Medulla oblongata (tissue), 1 donor: Measurements from ENCODE around the gene TLR4.

Experiments used
- DNase-seq: peaks from one replicate; pipeline ENCODE4 v3.0.0-alpha.2; 2015; ENCODE audit errors: extremely low spot score

Gene TLR4

DNA sequence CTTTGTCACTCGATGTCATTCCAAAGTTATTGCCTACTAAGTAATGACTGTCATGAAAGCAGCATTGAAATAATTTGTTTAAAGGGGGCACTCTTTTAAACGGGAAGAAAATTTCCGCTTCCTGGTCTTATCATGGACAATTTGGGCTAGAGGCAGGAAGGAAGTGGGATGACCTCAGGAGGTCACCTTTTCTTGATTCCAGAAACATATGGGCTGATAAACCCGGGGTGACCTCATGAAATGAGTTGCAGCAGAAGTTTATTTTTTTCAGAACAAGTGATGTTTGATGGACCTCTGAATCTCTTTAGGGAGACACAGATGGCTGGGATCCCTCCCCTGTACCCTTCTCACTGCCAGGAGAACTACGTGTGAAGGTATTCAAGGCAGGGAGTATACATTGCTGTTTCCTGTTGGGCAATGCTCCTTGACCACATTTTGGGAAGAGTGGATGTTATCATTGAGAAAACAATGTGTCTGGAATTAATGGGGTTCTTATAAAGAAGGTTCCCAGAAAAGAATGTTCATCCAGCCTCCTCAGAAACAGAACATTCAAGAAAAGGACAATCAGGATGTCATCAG lies 11.3 kb downstream of the TLR4 start:
- no peak for DNase-seq

- peak; percentile 78 for DNase-seq
Observed at GRCh38 chr9:117718085-117718484, 13.9 kb downstream of the TLR4 start.

DNA sequence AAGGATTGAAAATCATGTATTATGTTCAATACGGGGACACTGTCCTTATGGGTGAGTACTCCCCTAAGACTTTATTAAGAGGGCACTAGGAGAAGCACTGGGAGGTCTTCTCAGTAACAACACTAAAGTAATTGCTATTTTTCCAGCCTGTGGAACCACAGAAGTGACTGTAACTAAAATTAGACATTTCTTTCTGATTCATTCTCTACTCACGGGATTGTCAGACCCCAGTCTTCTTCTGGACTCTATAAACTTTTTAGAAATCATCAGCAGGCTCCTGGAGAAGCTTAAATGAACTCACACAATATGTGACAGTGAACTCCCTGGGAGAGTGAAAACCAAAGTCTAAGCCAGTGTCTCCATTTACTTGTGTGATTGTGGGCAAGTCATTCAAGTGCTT lies 14.5 kb downstream of the TLR4 start:
- DNase-seq, result no peak

- no peak for DNase-seq
Observed at GRCh38 chr9:117719161-117719920, 15.1 kb downstream of the TLR4 start.

DNA sequence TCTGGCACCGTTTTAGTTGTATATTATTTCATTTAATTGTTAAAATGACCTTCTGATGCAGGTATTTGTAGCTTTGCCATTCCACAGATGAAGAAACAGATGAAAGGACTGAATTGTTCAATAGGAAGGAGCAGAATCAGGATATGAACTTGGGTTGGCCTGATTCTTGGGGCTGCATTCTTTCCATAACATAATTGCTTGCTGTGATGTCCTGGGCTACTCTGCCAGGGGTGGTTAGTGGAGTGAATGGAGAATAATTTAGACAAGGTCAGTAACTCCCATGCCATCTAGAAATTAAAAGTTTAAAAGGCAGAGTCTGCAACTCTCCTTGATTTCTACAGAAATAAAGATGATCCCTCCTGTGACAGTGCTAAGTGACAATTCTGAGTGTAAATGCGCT lies 15.9 kb downstream of the TLR4 start:
- no peak for DNase-seq

- no peak for DNase-seq
Observed at GRCh38 chr9:117720555-117720954, 16.4 kb downstream of the TLR4 start.

- DNase-seq, result no peak
Observed at GRCh38 chr9:117720987-117721386, 16.8 kb downstream of the TLR4 start.

- DNase-seq, result no peak
Observed at GRCh38 chr9:117722108-117722761, 18.0 kb downstream of the TLR4 start.

GRCh38 chr9:117723986-117724625 lies 19.9 kb downstream of the TLR4 start:
- DNase-seq, result no peak

DNA sequence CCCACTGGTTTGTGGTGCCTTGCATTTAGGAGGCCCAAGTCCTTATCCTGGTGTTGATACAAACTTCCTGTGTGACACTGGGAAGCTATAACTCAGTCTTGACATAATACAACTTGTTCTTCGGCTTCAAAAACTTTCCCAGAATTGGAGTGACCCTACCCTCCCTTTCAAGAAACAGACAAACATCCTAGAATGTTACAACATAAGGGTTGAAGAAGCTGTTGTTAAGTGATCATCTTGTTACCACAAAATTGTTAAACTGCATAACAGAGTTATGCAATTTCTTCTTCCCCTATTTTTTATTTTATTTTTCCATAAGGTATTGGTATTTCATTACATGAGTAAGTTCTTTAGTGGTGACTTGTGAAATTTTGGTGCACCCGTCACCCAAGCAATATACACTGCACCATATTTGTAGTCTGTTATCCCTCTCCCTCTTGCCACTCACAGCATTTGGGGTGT lies 21.3 kb downstream of the TLR4 start:
- DNase-seq, result no peak

DNA sequence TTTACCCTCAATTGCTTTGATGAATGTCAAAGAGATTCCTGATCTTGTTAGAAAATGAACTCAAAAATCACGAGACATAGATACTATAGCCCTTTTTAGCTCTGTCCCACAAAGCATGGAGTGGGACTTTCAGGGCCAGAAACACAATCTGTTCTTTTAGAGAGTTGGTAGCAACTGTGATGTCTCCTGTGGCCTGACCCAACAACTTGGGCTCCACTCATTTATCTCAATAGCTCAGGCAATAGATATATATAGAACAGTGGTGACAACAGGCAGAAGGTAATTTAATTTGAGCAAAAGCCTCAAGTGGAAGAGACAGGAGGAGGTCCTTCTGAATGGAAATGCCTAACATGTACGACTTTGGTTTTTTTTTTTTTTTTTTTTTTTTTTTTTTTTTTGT lies 25.2 kb downstream of the TLR4 start:
- DNase-seq, result no peak

DNA sequence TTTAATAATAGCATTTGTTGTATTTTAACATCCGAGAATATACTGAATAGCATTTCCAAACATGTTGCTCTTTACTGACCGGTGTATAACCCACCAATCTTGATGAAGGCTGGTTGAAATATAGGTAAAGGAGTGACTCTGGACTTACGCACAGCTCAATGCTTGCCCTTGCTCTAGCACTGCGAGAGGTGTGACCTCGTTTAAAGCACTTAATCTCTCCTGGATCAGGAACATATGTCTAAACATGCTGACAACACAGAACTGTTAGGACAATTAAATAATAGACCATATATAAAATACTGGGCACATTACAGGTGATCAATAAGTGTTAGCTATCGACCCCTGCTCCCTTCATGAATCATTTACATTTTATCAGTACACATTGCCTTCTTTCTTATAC lies 28.3 kb downstream of the TLR4 start:
- no peak for DNase-seq

- DNase-seq, result no peak
Observed at GRCh38 chr9:117733465-117733864, 29.3 kb downstream of the TLR4 start.

- no peak for DNase-seq
Observed at GRCh38 chr9:117734082-117734481, 29.9 kb downstream of the TLR4 start.

DNA sequence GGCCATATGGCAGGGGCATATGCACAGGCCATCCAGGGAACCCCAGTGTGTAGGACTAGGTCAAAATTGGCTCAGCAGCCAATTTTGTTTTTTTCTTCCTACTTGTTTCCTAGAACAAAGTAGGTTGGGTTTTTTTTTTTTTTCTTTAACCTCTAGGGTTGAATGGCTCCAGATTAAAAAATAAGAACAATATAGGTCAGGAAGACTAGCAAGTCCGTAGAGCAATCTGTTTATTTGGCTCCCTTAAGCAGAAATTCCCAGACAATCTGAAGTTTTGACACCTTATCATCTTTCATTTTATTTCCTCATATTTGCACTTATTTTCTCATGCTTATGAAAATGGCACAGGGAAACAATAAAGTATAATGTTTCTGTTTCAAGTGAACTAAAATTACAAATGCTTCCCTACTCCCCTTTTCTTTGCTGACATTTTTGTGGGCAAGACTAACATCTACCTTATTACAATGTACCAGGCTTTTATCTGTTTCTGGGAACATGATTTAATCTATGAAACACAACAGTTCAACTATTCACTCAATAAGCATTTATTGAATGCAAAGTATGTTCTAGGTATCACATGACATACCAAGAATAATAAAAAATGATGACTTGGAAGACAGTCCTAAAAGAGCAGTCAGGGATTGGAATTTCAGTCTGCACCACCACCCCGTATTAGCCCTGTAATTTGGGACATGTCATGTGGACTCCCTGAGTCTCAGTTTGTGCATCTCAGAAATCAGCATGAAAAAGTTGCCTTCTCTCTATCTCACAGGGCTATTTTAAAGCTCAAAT lies 30.5 kb downstream of the TLR4 start:
- DNase-seq, result no peak

- DNase-seq, result peak; percentile 78
Observed at GRCh38 chr9:117737721-117738226, 33.6 kb downstream of the TLR4 start.

- DNase-seq, result no peak
Observed at GRCh38 chr9:117739206-117739605, 35.0 kb downstream of the TLR4 start.

DNA sequence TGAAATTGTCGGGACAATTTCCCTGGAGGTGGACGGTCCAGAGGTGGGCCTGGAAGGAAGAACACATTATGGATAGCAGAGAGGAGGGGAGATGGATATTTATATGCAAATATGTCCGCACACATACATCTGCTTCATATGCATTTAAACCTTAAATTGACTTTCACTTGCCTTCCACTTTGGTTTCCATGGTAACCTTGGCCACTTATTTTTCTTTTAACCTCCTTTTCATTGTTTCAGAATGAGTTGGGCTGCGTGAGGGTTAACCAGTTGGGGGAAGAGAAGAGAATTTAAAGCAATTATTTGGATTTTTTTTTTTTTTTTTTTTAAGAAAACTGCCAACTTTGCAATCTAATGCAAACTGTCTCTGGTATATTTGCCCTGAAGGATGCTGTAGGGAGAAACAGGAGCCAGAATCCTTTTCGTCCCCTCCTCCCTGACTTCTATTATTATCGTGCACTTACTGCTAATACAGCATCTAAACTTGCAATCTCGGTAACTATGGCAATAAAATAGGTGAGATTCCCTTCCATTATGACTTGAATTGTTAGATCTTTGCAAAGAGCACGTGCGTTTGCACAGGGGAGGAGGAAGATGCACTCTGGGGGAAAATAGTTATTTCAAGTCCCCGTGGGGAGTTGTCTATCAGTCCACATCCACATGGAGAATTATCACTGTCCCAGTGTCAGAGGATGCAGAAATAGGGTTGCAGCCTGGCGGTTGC lies 35.6 kb downstream of the TLR4 start:
- DNase-seq, result no peak

- DNase-seq, result no peak
Observed at GRCh38 chr9:117742131-117742530, 37.9 kb downstream of the TLR4 start.

DNA sequence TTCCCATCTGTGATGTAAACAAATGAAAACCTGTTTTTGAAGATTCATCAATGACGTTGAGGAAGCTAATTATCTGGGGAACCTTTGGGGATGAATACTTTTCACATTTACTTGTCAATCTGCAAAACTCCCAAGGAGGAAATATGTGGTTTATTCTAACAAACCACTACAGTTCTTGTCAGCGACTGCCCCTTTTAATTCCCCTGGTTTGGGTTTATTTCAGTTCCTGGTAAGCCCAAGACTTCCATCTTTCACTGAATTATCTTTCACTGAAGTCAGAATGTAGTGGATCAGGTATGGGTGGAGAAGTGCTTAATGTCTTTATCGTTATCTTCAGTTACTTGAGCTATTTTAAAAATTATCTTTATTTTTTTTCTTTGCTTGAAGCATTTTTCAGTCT lies 40.2 kb downstream of the TLR4 start:
- peak; percentile 44 for DNase-seq

- peak; percentile 58 for DNase-seq
Observed at GRCh38 chr9:117744856-117745389, 40.7 kb downstream of the TLR4 start.
